C4-2B (cell line): ENCODE data around the gene BATF.

Experiments
- CTCF ChIP-seq: fragments of 450-650 bp; conservative IDR thresholded peaks from 2 replicates; pipeline ENCODE4 v1.5.1; 2017; ENCODE audit warnings: mild to moderate bottlenecking
- ZFX ChIP-seq: fragments of 450-650 bp; IDR thresholded peaks from 2 replicates; pipeline ENCODE4 v1.6.1; 2017

- TF ChIP-seq CTCF, result no peak
- no peak for TF ChIP-seq ZFX
Observed at GRCh38 chr14:75565056-75565455, 42.8 kb downstream of the BATF start.
